Measurements from ENCODE around the gene DNAJB4. TPM values are rescaled to one million over a fixed set of nuclear protein-coding genes. Genes with fewer than 3 reads are reported as not detected.
A peak's percentile ranks its signal among the peaks of the same experiment; 100 is the strongest.

The DNAJB4 gene
- total and polyA plus RNA-seq, 2 of the 13 experiments (the other 11 are each of a cell fraction or from before 2014, with no cell fraction given) = 4.4 to 18.6 TPM

DNA sequence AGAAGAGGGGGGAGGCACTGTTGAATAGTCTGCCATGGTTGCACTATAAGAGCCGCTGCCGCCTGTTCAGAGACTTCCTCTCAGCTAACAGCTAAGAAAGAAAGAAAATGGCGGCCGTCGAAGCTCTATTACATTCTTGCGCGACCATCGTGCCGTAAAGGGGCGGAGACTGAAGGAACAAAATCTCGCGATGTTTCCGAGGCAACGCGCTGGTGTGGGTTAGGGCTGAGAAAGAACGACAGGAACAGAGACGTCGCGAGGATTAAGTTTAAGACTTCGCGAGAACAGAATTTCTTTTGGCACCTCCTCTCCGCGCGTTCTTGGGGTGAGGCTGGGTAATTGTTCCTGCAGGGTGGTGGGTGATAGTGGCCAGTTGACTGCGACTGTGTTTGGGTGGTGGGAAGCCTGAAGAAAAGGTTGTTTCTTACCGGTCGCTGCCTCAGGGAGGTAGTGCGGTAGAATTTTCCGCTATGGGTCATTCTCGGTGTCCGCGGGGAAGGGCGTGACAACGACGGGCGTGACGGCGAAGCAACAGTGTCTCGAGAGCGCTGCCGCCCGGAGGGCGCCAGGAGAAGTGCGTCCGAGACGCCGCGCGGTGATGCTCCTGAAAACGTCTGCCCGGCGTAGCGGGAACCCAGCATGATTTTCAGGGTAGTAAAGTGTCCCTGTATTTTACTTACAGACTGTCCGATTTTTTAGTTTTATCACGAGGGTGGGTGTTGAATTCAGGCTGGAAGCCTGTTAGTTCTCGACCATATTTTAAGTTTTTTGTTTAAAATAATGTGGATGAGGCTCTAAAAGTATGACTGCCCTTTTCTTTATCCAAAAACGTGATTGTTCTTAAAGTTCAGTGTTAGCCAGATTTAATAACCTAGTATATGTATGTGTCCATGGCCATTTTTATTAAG lies 25.5 kb upstream of the DNAJB4 start, which contains the start of gene FUBP1:
Gene FUBP1, minus strand, starts transcription at position 104 of the 908 bp plus-strand sequence. Its CDS starts 68 bp downstream, at position 36.
- peak within 1 kb of the TSS; percentile 99 for H3K27ac ChIP-seq (ENCODE audit: extremely low read length, insufficient read depth, low read length)
- TSS peak; percentile 84 for BruUV-seq (replicated peaks)
- under 1% methylated on average over 39 of the region's 57 CpGs for WGBS (ENCODE audit: low lambda C conversion rate)
- ATAC-seq = peak; percentile 91
- H3K79me2 ChIP-seq (ENCODE audit: insufficient read depth, low read length) = peaks cover 79% of the 10 kb centered on the region
- peak within 1 kb of the TSS; percentile 75 for H2AFZ ChIP-seq (ENCODE audit: low read length)
- intact Hi-C loops (cut with micrococcal nuclease; ENCODE audit: unreplicated experiment) = loop anchor here (1.0 kb wide), 3 partner anchors 25 to 135 kb away; partner anchors contain the start of genes DNAJB4 and GIPC2
- in situ Hi-C loops (cut with HindIII; ENCODE audit: extremely low pct_ligation_motif_present, low pct_unique_long_range_greater_than_20kb) = loop anchor here (10.0 kb wide), 1 partner anchor 136 kb away; no protein-coding TSS in a partner anchor
- H3K36me3 ChIP-seq (replicated peaks in 1 of 2; ENCODE audit: control insufficient read depth in 1 of 2, insufficient read depth in 2 of 2, low read length in 2 of 2) = peaks cover 2 to 4% of the 10 kb centered on the region in 2 experiments; a peak in 3 of 5 replicates
- H3K4me1 ChIP-seq (ENCODE audit: insufficient read depth, low read length) = peaks cover 61% of the 10 kb centered on the region
- peak within 1 kb of the TSS; percentile 79 to 100 (median 90) for H3K4me3 ChIP-seq (replicated peaks in 1 of 3; ENCODE audit: insufficient read depth in 1 of 3, low read depth in 2 of 3, low read length in 3 of 3)
- POLR2A ChIA-PET = interaction anchor here (0.7 to 5.3 kb wide), 21 partner anchors 9 to 296 kb away, joined by 3 to 161 read pairs (median 4); partner anchors contain the start of genes DNAJB4, GIPC2, MIGA1 and NEXN
- peak within 1 kb of the TSS; percentile 100 for H3K9ac ChIP-seq (ENCODE audit: insufficient read depth, low read depth, low read length)
- peaks cover 39% of the 10 kb centered on the region for H4K20me1 ChIP-seq (ENCODE audit: insufficient read depth, low read length)
- CTCF ChIA-PET (ENCODE audit: low intra/inter-chr PET ratio, low total read pairs) = no interaction called here
- FAIRE-seq = peak; percentile 63
- H3K4me2 ChIP-seq (ENCODE audit: low read depth, low read length) = peak within 1 kb of the TSS; percentile 90
- DNase-seq (ENCODE audit: low spot score) = peak; percentile 98
- H3K9me3 ChIP-seq (ENCODE audit: low read length) = no peaks in the 10 kb centered on the region
- H3K27me3 ChIP-seq (ENCODE audit: control insufficient read depth in 1 of 2, insufficient read depth in 2 of 2, low read length in 2 of 2) = no peaks in the 10 kb centered on the region; a peak in 1 of 5 replicates
- TF ChIP-seq ZNF883 (CRISPR knock-in tag; IDR thresholded peaks at IDR 0.05; ENCODE audit: not compliant biosample characterization) = no peak
- no peak for TF ChIP-seq GFI1 (CRISPR knock-in tag; IDR thresholded peaks at IDR 0.05; ENCODE audit: borderline replicate concordance)
- no peak; the same call in 1 of the 2 replicates for TF ChIP-seq ZNF552 (CRISPR knock-in tag; IDR thresholded peaks at IDR 0.05; ENCODE audit: borderline replicate concordance)
- TF ChIP-seq, protein P1, sequence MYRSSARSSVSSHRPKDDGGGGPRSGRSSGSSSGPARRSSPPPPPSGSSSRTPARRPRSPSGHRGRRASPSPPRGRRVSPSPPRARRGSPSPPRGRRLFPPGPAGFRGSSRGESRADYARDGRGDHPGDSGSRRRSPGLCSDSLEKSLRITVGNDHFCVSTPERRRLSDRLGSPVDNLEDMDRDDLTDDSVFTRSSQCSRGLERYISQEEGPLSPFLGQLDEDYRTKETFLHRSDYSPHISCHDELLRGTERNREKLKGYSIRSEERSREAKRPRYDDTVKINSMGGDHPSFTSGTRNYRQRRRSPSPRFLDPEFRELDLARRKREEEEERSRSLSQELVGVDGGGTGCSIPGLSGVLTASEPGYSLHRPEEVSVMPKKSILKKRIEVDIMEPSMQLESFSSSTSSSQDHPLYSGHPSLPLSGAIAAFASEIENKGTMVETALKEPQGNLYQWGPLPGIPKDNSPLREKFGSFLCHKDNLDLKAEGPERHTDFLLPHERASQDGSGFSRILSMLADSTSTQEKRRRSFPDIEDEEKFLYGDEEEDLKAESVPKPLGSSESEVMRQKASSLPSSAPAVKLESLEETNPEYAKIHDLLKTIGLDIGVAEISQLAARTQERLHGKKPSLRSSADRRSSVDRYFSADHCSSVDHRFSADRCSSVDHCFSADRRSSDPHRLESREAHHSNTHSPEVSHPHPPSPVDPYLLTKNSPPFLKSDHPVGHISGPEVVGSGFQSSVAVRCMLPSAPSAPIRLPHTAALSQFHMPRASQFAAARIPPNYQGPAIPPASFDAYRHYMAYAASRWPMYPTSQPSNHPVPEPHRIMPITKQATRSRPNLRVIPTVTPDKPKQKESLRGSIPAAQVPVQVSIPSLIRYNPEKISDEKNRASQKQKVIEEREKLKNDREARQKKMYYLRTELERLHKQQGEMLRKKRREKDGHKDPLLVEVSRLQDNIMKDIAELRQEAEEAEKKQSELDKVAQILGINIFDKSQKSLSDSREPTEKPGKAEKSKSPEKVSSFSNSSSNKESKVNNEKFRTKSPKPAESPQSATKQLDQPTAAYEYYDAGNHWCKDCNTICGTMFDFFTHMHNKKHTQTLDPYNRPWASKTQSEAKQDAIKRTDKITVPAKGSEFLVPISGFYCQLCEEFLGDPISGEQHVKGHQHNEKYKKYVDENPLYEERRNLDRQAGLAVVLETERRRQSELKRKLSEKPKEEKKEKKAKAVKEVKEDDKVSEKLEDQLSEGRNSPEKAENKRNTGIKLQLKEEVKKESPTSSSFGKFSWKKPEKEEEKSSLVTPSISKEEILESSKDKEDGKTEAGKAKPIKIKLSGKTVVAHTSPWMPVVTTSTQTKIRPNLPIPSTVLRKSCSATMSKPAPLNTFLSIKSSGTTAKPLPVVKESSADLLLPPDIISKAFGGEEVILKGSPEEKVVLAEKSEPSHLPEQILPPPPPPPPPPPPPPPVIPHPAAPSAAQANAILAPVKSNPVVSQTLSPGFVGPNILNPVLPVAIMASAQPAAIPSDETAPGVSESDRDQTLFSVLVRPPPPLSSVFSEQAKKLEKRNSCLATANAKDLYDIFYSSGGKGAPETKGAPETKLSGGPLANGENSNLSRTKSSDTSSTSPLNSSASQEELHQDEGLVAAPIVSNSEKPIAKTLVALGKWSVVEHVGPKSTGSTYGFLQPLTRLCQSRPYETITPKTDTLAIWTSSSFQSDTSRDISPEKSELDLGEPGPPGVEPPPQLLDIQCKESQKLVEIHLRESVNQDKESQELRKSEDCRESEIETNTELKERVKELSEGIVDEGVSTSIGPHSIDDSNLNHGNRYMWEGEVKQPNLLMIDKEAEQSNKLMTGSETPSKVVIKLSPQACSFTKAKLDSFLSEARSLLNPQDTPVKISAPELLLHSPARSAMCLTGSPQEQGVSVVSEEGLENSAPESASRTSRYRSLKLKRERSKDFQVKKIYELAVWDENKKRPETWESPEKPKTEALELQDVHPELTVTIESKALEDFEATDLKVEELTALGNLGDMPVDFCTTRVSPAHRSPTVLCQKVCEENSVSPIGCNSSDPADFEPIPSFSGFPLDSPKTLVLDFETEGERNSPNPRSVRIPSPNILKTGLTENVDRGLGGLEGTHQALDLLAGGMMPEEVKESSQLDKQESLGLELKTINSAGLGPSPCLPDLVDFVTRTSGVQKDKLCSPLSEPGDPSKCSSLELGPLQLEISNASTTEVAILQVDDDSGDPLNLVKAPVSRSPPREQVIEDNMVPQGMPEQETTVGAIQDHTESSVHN (CRISPR knock-in tag; IDR thresholded peaks at IDR 0.05) = no peak
- peak; percentile 91 for TF ChIP-seq ZHX2 (IDR thresholded peaks at IDR 0.05; ENCODE audit: low read depth)
- TF ChIP-seq ZHX2 (CRISPR knock-in tag; IDR thresholded peaks at IDR 0.05; ENCODE audit: borderline replicate concordance) = no peak
- TF ChIP-seq FOXK1 (CRISPR knock-in tag; IDR thresholded peaks at IDR 0.05; ENCODE audit: borderline replicate concordance, low read depth) = no peak
